ENCODE measurements around the gene IMMP2L. TPM values are rescaled to one million over a fixed set of nuclear protein-coding genes. Genes with fewer than 3 reads are reported as not detected.

The IMMP2L gene
- total and polyA plus RNA-seq, 4 donors: 7.3 to 21.1 (median 12.4) TPM

DNA sequence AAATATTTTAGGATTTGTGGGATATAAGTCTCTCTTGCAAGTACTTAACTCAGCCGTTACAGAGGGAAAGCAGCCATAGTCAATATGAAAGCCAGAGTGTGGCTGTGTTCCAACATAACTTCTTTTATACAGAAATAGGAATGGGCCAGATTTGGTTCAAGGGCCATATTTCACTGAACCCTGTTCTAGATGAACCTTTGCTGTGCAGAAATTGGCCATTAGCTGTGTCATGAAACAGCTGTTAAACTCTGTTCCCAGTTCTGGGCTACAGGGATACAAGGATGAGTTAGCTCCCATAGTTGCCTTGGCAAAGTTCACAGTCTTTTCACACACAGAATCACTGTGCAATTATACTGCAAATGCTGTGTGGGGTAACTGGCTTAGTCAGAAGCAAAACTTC, 685.3 kb downstream of the IMMP2L start:
- no peaks in the 10 kb centered on the region for H3K36me3 ChIP-seq (ENCODE audit: control insufficient read depth in 4 of 4, insufficient read depth in 3 of 4, low read depth in 1 of 4, low read length in 3 of 4)
- H3K27ac ChIP-seq (ENCODE audit: low read depth in 1 of 2, low read length in 2 of 2): no peak overlapping the region
- H3K9me3 ChIP-seq (ENCODE audit: control insufficient read depth in 4 of 4, low read length in 3 of 4): no peaks in the 10 kb centered on the region
- peak in 1 of 2 donors; percentile 10 for TF ChIP-seq RXRA (IDR thresholded peaks at IDR 0.05)
- TF ChIP-seq NR2F2 (IDR thresholded peaks at IDR 0.05): peak; percentile 15
- TF ChIP-seq, protein P1, sequence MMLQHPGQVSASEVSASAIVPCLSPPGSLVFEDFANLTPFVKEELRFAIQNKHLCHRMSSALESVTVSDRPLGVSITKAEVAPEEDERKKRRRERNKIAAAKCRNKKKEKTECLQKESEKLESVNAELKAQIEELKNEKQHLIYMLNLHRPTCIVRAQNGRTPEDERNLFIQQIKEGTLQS (IDR thresholded peaks at IDR 0.05): no peak
- no peak overlapping the region for H3K4me3 ChIP-seq (ENCODE audit: low read depth in 1 of 3, low read length in 3 of 3)
- no peak for DNase-seq (ENCODE audit: low spot score)
- H3K27me3 ChIP-seq (ENCODE audit: control insufficient read depth in 4 of 4, insufficient read depth in 4 of 4, low read length in 3 of 4): no peaks in the 10 kb centered on the region
- H3K9ac ChIP-seq (ENCODE audit: low read depth in 1 of 2, low read length in 2 of 2): no peak overlapping the region
- no peaks in the 10 kb centered on the region for H3K4me1 ChIP-seq (ENCODE audit: control insufficient read depth in 4 of 4, insufficient read depth in 4 of 4, low read length in 3 of 4)
- 68% methylated on average over 1 of the region's 1 CpG for WGBS

DNA sequence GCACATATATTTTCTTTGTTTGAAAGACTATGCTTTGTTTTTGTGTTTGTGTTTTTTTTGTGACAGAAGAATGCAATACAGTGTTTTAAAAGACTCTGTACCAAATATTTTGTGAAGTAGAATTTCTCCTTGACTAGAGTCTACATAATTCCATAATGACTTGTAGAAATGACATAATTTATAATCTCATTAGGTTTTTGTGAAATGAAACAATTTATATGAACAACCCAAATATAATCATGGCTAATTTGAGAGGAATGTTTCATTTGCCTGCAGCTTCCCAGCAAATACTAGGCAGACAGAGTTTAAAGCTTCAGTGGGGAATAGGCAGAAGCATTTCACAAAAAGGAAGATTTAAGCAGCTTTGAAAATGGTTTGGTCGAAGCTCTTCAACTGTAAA, 686.9 kb downstream of the IMMP2L start:
- no peak overlapping the region for H3K27ac ChIP-seq (ENCODE audit: low read depth in 1 of 2, low read length in 2 of 2)
- H3K36me3 ChIP-seq (ENCODE audit: control insufficient read depth in 4 of 4, insufficient read depth in 3 of 4, low read depth in 1 of 4, low read length in 3 of 4): no peaks in the 10 kb centered on the region
- H3K4me3 ChIP-seq (ENCODE audit: low read depth in 1 of 3, low read length in 3 of 3): no peak overlapping the region
- no peak overlapping the region for H3K9ac ChIP-seq (ENCODE audit: low read depth in 1 of 2, low read length in 2 of 2)
- TF ChIP-seq HNF4G (IDR thresholded peaks at IDR 0.05) (no peak), RXRA (IDR thresholded peaks at IDR 0.05) (no peak), GABPA (IDR thresholded peaks at IDR 0.05 in 1 of 2, conservative IDR thresholded peaks at IDR 0.05 in 1 of 2) (no peak), RAD21 (IDR thresholded peaks at IDR 0.05) (no peak), FOXA1 (IDR thresholded peaks at IDR 0.05) (no peak), HNF4A (conservative IDR thresholded peaks at IDR 0.05) (no peak), FOXA2 (IDR thresholded peaks at IDR 0.05) (no peak), SP1 (IDR thresholded peaks at IDR 0.05) (no peak), YY1 (IDR thresholded peaks at IDR 0.05) (no peak), NR2F2 (IDR thresholded peaks at IDR 0.05) (no peak)
- TF ChIP-seq, protein P2, sequence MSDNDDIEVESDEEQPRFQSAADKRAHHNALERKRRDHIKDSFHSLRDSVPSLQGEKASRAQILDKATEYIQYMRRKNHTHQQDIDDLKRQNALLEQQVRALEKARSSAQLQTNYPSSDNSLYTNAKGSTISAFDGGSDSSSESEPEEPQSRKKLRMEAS (IDR thresholded peaks at IDR 0.05): no peak
- TF ChIP-seq, protein P3, sequence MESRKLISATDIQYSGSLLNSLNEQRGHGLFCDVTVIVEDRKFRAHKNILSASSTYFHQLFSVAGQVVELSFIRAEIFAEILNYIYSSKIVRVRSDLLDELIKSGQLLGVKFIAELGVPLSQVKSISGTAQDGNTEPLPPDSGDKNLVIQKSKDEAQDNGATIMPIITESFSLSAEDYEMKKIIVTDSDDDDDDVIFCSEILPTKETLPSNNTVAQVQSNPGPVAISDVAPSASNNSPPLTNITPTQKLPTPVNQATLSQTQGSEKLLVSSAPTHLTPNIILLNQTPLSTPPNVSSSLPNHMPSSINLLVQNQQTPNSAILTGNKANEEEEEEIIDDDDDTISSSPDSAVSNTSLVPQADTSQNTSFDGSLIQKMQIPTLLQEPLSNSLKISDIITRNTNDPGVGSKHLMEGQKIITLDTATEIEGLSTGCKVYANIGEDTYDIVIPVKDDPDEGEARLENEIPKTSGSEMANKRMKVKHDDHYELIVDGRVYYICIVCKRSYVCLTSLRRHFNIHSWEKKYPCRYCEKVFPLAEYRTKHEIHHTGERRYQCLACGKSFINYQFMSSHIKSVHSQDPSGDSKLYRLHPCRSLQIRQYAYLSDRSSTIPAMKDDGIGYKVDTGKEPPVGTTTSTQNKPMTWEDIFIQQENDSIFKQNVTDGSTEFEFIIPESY (IDR thresholded peaks at IDR 0.05): no peak
- TF ChIP-seq, protein P4, sequence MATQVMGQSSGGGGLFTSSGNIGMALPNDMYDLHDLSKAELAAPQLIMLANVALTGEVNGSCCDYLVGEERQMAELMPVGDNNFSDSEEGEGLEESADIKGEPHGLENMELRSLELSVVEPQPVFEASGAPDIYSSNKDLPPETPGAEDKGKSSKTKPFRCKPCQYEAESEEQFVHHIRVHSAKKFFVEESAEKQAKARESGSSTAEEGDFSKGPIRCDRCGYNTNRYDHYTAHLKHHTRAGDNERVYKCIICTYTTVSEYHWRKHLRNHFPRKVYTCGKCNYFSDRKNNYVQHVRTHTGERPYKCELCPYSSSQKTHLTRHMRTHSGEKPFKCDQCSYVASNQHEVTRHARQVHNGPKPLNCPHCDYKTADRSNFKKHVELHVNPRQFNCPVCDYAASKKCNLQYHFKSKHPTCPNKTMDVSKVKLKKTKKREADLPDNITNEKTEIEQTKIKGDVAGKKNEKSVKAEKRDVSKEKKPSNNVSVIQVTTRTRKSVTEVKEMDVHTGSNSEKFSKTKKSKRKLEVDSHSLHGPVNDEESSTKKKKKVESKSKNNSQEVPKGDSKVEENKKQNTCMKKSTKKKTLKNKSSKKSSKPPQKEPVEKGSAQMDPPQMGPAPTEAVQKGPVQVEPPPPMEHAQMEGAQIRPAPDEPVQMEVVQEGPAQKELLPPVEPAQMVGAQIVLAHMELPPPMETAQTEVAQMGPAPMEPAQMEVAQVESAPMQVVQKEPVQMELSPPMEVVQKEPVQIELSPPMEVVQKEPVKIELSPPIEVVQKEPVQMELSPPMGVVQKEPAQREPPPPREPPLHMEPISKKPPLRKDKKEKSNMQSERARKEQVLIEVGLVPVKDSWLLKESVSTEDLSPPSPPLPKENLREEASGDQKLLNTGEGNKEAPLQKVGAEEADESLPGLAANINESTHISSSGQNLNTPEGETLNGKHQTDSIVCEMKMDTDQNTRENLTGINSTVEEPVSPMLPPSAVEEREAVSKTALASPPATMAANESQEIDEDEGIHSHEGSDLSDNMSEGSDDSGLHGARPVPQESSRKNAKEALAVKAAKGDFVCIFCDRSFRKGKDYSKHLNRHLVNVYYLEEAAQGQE (IDR thresholded peaks at IDR 0.05): no peak
- TF ChIP-seq, protein P1 (IDR thresholded peaks at IDR 0.05): no peak
- 93% methylated on average over 1 of the region's 1 CpG for WGBS
- H3K27me3 ChIP-seq (ENCODE audit: control insufficient read depth in 4 of 4, insufficient read depth in 4 of 4, low read length in 3 of 4): no peaks in the 10 kb centered on the region
- no peaks in the 10 kb centered on the region for H3K9me3 ChIP-seq (ENCODE audit: control insufficient read depth in 4 of 4, low read length in 3 of 4)
- no peak for DNase-seq (ENCODE audit: low spot score)
- no peaks in the 10 kb centered on the region for H3K4me1 ChIP-seq (ENCODE audit: control insufficient read depth in 4 of 4, insufficient read depth in 4 of 4, low read length in 3 of 4)

All from liver (tissue), 9 donors.